Duodenal mucosa (tissue), 2 donors: ENCODE results near the gene FRMPD3.

Experiments
- H3K27ac ChIP-seq: one replicate; pipeline ENCODE4 v1.7.0; 2013; ENCODE audit warnings: low read depth, low read length
- H3K27me3 ChIP-seq, 2 donors: one replicate each; pipeline ENCODE4 v1.7.0; 2013; ENCODE audit warnings: low read length in 2 of 2, control low read depth in 1 of 2; ENCODE audit not compliant: insufficient read depth in 2 of 2, control insufficient read depth in 1 of 2
- H3K36me3 ChIP-seq, 2 donors: one replicate each; pipeline ENCODE4 v1.7.0; 2013; ENCODE audit warnings: low read length in 2 of 2, control low read depth in 1 of 2; ENCODE audit not compliant: insufficient read depth in 2 of 2, control insufficient read depth in 1 of 2
- H3K4me1 ChIP-seq, 2 donors: one replicate each; pipeline ENCODE4 v1.7.0; 2013; ENCODE audit warnings: low read length in 2 of 2, control low read depth in 1 of 2; ENCODE audit not compliant: insufficient read depth in 2 of 2, control insufficient read depth in 1 of 2
- H3K4me3 ChIP-seq, 2 donors: one replicate each; pipeline ENCODE4 v1.7.0; 2013; ENCODE audit warnings: low read length in 2 of 2, low read depth in 1 of 2
- H3K9ac ChIP-seq, 2 donors: one replicate each; pipeline ENCODE4 v1.7.0; 2013; ENCODE audit warnings: low read length in 2 of 2, low read depth in 1 of 2
- H3K9me3 ChIP-seq, 2 donors: one replicate each; pipeline ENCODE4 v1.7.0; 2013; ENCODE audit warnings: low read length in 2 of 2, control low read depth in 1 of 2; ENCODE audit not compliant: control insufficient read depth in 1 of 2

FRMPD3 gene

DNA sequence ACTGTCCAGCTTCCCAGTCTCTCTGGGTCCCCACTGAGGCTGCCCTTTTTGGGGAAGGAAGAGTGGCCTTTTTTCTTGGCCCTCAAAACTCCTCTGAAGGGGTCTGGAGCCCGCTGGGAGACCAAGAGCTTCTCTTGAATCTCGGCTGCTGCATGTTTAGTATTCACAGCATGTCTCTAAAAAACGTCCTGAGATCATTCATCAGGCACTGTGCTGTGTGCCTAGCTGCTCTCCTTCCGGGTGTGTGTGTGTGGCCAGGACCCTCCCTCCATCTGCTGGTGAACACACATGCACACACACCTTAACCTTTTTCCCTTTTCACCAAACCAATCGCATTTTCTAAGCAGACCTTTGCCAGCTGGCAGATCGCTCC is 841 bp upstream of the FRMPD3 start:
- Histone ChIP-seq H3K4me3 (peak overlapping the region in 1 of 2 donors; percentile 58), H3K36me3 (no peaks in the 10 kb centered on the region), H3K9ac (no peak overlapping the region), H3K27me3 (peaks cover 6 to 18% of the 10 kb centered on the region in 2 donors), H3K4me1 (peaks cover 0 to 4% of the 10 kb centered on the region in 2 donors), H3K9me3 (no peaks in the 10 kb centered on the region), H3K27ac (no peak overlapping the region)

DNA sequence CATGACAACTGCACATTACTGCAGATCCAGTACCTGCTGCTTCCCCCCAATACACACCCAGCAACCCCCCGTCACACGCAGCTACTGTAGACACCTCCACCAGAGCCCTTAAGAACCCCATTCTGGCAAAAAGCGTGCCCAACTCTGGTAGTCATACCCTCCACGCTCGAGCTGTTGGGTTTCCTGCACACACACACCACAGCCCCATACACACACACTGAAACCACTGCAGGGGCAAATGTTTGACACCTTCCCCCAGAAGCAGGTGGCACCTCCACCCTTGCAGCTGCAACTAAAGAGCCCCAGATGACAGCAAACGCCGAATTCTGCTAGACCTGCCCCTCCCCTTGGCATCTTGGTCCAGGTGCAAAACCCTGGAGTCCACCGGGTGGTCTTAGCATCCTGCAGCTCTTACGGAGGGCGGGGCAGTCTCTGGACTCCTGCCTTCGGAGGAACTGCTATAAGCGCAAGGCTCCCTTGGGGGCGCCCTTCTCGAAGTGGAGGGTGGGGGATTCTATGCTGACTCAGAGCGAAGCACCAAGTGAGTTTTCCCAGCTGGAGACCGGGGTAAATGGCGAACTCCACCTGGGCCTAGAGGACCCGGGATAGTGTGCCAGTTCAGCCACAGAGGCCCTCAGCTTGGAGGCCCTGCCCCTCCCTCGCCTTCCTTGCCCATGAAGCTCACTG is 1.5 kb downstream of the FRMPD3 start:
- no peak overlapping the region for H3K27ac ChIP-seq
- peak overlapping the region in 1 of 2 donors; percentile 15 for H3K4me3 ChIP-seq
- peaks cover 6 to 18% of the 10 kb centered on the region in 2 donors for H3K27me3 ChIP-seq
- peaks cover 0 to 4% of the 10 kb centered on the region in 2 donors for H3K4me1 ChIP-seq
- no peaks in the 10 kb centered on the region for H3K9me3 ChIP-seq
- H3K36me3 ChIP-seq, result no peaks in the 10 kb centered on the region
- no peak overlapping the region for H3K9ac ChIP-seq

DNA sequence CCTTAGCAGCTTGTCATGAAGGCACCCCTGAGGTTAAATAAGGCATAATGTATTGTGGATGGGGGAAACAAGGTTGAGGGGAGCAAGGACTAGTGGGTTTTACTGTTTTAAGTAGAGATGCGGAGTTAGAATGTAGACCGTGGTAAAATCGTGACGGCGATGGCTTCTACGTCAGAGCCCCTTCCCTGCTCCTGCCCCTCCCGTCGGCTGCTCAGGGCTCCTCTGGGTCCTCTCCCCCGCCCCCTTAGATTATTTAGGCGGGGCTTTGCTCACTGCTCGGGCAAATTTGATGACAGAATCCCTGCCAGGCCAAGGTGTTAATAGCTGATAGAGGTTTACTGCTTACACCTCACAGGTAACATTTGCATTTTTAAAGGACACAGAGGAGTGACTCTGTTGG is 2.3 kb downstream of the FRMPD3 start:
- no peak overlapping the region for H3K27ac ChIP-seq
- peaks cover 6 to 18% of the 10 kb centered on the region in 2 donors for H3K27me3 ChIP-seq
- H3K4me3 ChIP-seq, result no peak overlapping the region

DNA sequence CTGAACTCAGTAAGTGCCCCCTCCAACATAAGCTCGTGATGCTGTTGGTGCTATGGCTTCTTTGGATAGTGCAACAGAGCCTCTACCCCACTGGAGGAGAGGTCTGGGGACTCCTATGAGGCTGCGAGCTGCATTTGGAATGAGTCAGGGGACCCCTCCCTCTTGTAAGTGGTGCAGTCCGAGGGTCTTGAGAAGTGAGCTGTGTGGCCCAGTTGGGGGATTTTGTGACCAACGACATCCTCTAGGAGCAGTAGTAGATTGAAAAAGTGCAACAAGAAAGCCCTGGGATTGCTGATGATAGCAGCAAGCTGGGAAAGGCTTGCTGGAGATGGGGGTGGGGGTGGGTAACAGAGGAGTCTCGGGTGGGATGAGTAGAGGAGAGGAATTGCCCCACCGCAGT is 3.1 kb downstream of the FRMPD3 start:
- H3K9me3 ChIP-seq, result no peaks in the 10 kb centered on the region
- H3K9ac ChIP-seq, result no peak overlapping the region
- H3K36me3 ChIP-seq, result no peaks in the 10 kb centered on the region
- H3K4me3 ChIP-seq, result no peak overlapping the region
- H3K4me1 ChIP-seq, result peaks cover 0 to 4% of the 10 kb centered on the region in 2 donors
- peaks cover 6 to 18% of the 10 kb centered on the region in 2 donors for H3K27me3 ChIP-seq
- H3K27ac ChIP-seq, result no peak overlapping the region

More for the DNA sequence above, 2.3 kb downstream of the FRMPD3 start:
- no peaks in the 10 kb centered on the region for H3K36me3 ChIP-seq
- H3K4me1 ChIP-seq, result peaks cover 0 to 4% of the 10 kb centered on the region in 2 donors
- H3K9ac ChIP-seq, result no peak overlapping the region
- H3K9me3 ChIP-seq, result no peaks in the 10 kb centered on the region

DNA sequence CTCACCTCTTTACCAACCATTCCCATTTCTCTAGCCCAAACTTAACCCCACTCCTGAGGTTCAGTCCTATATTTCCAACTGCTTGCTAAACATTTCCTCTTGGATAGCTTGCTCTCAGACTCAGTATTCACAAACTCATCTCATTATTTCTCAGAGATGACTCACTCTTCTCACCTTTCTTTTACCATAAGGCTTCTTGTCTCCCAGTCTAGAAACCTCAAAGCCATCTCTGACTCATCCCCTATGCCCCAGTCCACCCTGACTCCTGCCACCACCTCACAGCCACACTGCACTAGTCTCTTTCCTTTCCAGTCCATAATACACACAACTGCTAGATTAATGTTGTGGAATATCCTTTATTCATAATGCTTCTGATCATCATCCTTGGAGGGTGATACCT is 4.8 kb downstream of the FRMPD3 start:
- H3K4me1 ChIP-seq, result no peaks in the 10 kb centered on the region
- no peaks in the 10 kb centered on the region for H3K9me3 ChIP-seq
- H3K4me3 ChIP-seq, result no peak overlapping the region
- H3K36me3 ChIP-seq, result no peaks in the 10 kb centered on the region
- H3K27ac ChIP-seq, result no peak overlapping the region
- peaks cover 0 to 8% of the 10 kb centered on the region in 2 donors for H3K27me3 ChIP-seq
- H3K9ac ChIP-seq, result no peak overlapping the region

DNA sequence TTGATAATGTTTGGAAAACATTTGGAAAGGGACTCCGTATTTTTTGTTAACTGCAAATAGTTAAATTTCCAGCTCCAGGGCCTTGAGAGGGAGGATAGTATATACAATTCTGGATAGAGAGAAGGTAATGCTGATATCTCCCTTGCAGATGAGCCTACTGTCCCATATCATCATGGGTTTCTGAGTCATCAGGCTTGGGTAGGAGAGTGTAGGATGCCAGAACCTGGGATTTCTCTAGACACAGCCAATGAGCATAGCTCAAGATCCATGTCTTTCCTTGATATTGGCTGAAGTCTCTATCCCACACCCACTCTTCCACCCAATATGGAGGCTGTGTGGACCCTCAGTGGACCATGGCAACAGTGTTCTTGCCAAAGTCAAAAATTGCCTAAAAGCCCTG is 7.8 kb downstream of the FRMPD3 start:
- no peaks in the 10 kb centered on the region for H3K36me3 ChIP-seq
- H3K4me3 ChIP-seq, result no peak overlapping the region
- no peak overlapping the region for H3K27ac ChIP-seq
- H3K27me3 ChIP-seq, result no peaks in the 10 kb centered on the region
- H3K9me3 ChIP-seq, result no peaks in the 10 kb centered on the region
- no peaks in the 10 kb centered on the region for H3K4me1 ChIP-seq
- H3K9ac ChIP-seq, result no peak overlapping the region

DNA sequence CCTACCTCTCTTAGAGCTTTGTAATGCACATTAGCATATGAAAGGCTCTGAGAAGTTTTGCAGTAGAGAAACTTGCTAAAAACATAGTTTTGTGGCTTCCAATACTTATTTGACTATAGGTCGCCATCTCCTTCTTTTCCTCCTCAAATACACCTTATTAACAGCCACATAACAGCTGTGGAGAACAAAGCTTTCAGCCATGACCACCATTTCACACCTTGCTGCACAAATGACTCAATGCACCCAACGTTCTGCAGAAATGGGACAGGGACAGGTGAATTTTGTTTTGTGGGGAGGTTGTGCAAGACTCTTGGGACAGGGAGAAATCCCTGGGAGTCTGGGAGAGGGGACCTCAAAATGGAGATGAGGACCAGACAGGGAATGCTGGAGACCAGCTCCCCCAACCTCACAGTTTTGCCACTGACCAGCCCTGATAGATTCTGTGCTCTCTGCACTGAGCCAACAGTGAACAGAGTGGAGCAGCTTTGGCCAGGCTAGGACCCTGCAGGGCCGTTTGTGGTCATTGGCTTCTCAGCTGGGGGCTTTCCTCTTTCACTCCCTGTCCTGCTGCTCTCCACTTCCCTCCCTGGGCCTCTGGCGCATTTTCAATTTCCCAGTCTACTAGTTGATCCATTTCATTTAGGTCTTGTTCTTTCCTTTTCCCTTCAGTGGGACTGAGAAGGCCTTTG is 16.6 kb downstream of the FRMPD3 start:
- Histone ChIP-seq H3K27ac (no peak overlapping the region), H3K9me3 (no peaks in the 10 kb centered on the region)

DNA sequence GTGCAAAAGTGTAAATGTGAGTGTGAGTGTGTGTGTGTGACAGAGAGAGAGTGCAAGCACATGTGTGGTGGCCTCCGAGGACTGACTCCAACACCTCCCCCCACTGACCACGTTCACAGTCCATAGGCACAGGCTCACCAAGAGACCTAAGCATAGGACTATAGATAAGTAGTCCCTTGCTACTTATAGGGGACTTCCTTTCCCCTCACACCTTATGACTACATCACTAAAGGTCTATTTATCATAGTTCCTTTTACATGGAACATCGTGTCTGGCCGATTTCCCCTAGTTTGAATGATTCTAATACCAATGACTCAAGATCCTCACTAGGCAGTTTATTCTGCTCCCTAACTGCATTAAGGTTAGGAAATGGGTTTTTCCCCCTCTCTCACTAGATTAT is 17.8 kb downstream of the FRMPD3 start:
- H3K9ac ChIP-seq, result no peak overlapping the region
- H3K4me3 ChIP-seq, result no peak overlapping the region
- no peak overlapping the region for H3K27ac ChIP-seq
- no peaks in the 10 kb centered on the region for H3K9me3 ChIP-seq
- no peaks in the 10 kb centered on the region for H3K36me3 ChIP-seq
- H3K4me1 ChIP-seq, result no peaks in the 10 kb centered on the region
- no peaks in the 10 kb centered on the region for H3K27me3 ChIP-seq

More for the DNA sequence above, 16.6 kb downstream of the FRMPD3 start:
- H3K9ac ChIP-seq, result no peak overlapping the region
- no peaks in the 10 kb centered on the region for H3K4me1 ChIP-seq
- no peak overlapping the region for H3K4me3 ChIP-seq
- H3K36me3 ChIP-seq, result no peaks in the 10 kb centered on the region
- no peaks in the 10 kb centered on the region for H3K27me3 ChIP-seq

DNA sequence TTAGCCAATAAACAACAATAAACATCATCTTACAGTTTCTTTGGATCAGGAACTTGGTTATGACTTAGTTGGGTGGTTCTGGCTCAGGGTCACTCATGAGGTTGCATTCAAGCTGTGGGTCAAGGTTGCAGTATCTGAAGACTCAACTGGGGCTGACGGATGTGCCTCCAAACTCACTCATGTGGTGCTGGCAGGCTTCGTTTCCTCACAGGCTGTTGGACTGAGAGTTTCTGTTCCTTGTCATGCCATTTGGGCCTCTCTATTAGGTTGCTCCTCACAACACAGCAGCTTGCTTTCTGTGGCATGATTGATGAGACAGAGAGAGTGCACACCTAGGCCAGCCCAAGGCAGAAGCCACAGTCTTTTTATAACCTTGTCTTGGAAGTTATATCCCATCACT is 20.7 kb downstream of the FRMPD3 start:
- no peaks in the 10 kb centered on the region for H3K9me3 ChIP-seq
- H3K4me3 ChIP-seq, result no peak overlapping the region
- H3K9ac ChIP-seq, result no peak overlapping the region
- no peaks in the 10 kb centered on the region for H3K27me3 ChIP-seq
- H3K27ac ChIP-seq, result no peak overlapping the region
- H3K4me1 ChIP-seq, result no peaks in the 10 kb centered on the region
- H3K36me3 ChIP-seq, result no peaks in the 10 kb centered on the region

DNA sequence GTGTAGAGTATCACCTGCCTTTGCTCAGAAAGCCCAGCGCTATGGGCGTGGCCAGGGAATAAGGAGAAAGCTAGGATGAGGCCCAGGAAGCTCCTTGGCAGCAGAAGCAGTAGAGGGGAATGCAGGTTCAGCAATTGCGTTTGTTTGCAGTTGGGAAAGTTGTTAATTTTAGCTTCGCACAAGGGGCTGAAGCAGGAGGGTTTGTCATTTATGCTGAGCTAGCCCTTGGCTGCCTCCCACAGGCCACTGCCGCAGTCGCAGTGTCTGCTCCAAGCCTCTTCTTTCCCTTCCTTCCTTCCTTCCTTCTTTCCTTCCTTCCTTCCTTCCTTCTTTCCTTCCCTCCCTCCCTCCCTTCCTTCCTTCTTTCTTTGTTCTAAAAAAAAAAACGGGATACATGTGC is 21.5 kb downstream of the FRMPD3 start:
- Histone ChIP-seq H3K9me3 (no peaks in the 10 kb centered on the region), H3K4me3 (no peak overlapping the region), H3K4me1 (no peaks in the 10 kb centered on the region), H3K27me3 (no peaks in the 10 kb centered on the region), H3K27ac (no peak overlapping the region), H3K9ac (no peak overlapping the region), H3K36me3 (no peaks in the 10 kb centered on the region)
